HCT116 (cell line): ENCODE results near the gene FAM131C.

Experiments used
- EZH2 ChIP-seq: fragments of 200-600 bp; sonication (generic); IDR thresholded peaks from 2 replicates; pipeline ENCODE4 v1.6.1; 2017; ENCODE audit warnings: antibody characterized with exemption, mixed run types
- EZH2phosphoT487 ChIP-seq: fragments of 200-600 bp; IDR thresholded peaks from 2 replicates; pipeline ENCODE4 v1.6.1; 2018; ENCODE audit warnings: antibody characterized with exemption, borderline replicate concordance
- POLR2A ChIP-seq: IDR thresholded peaks from 2 replicates; pipeline ENCODE4 v1.7.0; 2011; ENCODE audit warnings: borderline replicate concordance; ENCODE audit not compliant: insufficient read depth, insufficient read length; ENCODE audit errors: extremely low read depth
- SRF ChIP-seq: IDR thresholded peaks from 2 replicates; pipeline ENCODE4 v1.6.1; 2012; ENCODE audit warnings: low read depth
- TCF7L2 ChIP-seq: IDR thresholded peaks from 2 replicates; pipeline ENCODE4 v1.7.0; 2011; ENCODE audit warnings: borderline replicate concordance, inconsistent platforms; ENCODE audit not compliant: insufficient read depth, insufficient read length; ENCODE audit errors: extremely low read depth
- YY1 ChIP-seq: IDR thresholded peaks from 2 replicates; pipeline ENCODE4 v1.6.1; 2011; ENCODE audit warnings: low read length, low read depth, moderate library complexity, mild to moderate bottlenecking; ENCODE audit not compliant: insufficient replicate concordance; ENCODE audit errors: extremely low read depth
- ZFX ChIP-seq: fragments of 450-650 bp; IDR thresholded peaks from 2 replicates; pipeline ENCODE4 v1.6.1; 2017
- TF ChIP-seq, protein P1 (sequence below), 3 experiments: fragments of 200-600 bp in 1 of 3; sonication (generic) in 1 of 3; IDR thresholded peaks in 2 of 3; conservative IDR thresholded peaks in 1 of 3; 2 replicates each; pipeline ENCODE4 v1.5.1; 2012 to 2017; ENCODE audit warnings: low read depth in 2 of 3, low read length in 2 of 3, antibody characterized with exemption in 1 of 3, borderline replicate concordance in 1 of 3, control low read depth in 1 of 3, mild to moderate bottlenecking in 1 of 3, mixed read lengths in 1 of 3, mixed run types in 1 of 3, moderate library complexity in 1 of 3; ENCODE audit not compliant: insufficient read depth in 1 of 3
- TF ChIP-seq, protein P2 (sequence below): IDR thresholded peaks from 2 replicates; pipeline ENCODE4 v1.6.1; 2012; ENCODE audit warnings: low read depth

DNA sequence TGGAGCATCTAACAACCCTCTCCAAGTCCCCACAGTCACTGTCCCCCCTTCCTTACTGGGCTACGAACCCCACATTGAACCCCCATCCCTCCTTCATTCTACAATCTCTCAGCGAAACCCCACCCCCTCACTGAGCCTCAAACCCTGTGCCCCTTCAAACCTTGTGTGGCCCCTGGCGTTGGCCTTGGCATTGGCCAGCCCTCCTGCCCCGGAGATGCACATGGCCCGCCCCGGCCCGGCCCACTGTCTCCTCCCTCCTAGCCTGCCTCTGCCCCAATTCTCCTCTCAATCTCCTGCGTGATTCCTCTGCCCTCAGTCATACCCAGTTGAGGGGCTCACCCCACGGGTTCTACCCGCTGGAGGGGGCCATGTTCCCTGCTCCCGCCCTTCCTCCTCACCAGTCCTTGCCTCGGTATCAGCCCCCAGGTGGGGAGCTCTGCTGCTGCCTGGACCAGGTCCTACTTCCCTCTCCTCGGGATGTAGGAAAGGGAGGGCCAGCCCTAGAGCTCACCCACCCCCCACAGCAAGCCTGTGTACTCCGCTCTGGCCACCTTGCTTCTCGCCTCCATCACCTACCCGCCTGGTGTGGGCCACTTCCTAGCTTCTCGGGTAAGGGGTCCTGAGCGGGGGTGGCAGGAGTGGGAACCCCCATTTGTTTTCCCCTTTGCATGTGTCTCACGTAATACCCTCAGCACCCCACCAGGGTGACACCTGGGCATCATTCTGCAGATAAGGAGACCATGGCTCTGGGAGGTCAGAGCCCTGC, 45.0 kb downstream of the FAM131C start:
- TF ChIP-seq SRF, result no peak
- TF ChIP-seq, protein P1, sequence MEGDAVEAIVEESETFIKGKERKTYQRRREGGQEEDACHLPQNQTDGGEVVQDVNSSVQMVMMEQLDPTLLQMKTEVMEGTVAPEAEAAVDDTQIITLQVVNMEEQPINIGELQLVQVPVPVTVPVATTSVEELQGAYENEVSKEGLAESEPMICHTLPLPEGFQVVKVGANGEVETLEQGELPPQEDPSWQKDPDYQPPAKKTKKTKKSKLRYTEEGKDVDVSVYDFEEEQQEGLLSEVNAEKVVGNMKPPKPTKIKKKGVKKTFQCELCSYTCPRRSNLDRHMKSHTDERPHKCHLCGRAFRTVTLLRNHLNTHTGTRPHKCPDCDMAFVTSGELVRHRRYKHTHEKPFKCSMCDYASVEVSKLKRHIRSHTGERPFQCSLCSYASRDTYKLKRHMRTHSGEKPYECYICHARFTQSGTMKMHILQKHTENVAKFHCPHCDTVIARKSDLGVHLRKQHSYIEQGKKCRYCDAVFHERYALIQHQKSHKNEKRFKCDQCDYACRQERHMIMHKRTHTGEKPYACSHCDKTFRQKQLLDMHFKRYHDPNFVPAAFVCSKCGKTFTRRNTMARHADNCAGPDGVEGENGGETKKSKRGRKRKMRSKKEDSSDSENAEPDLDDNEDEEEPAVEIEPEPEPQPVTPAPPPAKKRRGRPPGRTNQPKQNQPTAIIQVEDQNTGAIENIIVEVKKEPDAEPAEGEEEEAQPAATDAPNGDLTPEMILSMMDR (IDR thresholded peaks at IDR 0.05 in 2 of 3, conservative IDR thresholded peaks at IDR 0.05 in 1 of 3; ENCODE audit: borderline replicate concordance in 1 of 3, insufficient read depth in 1 of 3, low read depth in 2 of 3, low read length in 2 of 3), result no peak
- no peak for TF ChIP-seq POLR2A
- TF ChIP-seq YY1, result no peak
- TF ChIP-seq, protein P2, sequence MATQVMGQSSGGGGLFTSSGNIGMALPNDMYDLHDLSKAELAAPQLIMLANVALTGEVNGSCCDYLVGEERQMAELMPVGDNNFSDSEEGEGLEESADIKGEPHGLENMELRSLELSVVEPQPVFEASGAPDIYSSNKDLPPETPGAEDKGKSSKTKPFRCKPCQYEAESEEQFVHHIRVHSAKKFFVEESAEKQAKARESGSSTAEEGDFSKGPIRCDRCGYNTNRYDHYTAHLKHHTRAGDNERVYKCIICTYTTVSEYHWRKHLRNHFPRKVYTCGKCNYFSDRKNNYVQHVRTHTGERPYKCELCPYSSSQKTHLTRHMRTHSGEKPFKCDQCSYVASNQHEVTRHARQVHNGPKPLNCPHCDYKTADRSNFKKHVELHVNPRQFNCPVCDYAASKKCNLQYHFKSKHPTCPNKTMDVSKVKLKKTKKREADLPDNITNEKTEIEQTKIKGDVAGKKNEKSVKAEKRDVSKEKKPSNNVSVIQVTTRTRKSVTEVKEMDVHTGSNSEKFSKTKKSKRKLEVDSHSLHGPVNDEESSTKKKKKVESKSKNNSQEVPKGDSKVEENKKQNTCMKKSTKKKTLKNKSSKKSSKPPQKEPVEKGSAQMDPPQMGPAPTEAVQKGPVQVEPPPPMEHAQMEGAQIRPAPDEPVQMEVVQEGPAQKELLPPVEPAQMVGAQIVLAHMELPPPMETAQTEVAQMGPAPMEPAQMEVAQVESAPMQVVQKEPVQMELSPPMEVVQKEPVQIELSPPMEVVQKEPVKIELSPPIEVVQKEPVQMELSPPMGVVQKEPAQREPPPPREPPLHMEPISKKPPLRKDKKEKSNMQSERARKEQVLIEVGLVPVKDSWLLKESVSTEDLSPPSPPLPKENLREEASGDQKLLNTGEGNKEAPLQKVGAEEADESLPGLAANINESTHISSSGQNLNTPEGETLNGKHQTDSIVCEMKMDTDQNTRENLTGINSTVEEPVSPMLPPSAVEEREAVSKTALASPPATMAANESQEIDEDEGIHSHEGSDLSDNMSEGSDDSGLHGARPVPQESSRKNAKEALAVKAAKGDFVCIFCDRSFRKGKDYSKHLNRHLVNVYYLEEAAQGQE, result no peak
- no peak for TF ChIP-seq EZH2phosphoT487
- no peak for TF ChIP-seq EZH2
- no peak for TF ChIP-seq ZFX
- no peak for TF ChIP-seq TCF7L2
